ENCODE data around the gene NPLOC4.

DNA sequence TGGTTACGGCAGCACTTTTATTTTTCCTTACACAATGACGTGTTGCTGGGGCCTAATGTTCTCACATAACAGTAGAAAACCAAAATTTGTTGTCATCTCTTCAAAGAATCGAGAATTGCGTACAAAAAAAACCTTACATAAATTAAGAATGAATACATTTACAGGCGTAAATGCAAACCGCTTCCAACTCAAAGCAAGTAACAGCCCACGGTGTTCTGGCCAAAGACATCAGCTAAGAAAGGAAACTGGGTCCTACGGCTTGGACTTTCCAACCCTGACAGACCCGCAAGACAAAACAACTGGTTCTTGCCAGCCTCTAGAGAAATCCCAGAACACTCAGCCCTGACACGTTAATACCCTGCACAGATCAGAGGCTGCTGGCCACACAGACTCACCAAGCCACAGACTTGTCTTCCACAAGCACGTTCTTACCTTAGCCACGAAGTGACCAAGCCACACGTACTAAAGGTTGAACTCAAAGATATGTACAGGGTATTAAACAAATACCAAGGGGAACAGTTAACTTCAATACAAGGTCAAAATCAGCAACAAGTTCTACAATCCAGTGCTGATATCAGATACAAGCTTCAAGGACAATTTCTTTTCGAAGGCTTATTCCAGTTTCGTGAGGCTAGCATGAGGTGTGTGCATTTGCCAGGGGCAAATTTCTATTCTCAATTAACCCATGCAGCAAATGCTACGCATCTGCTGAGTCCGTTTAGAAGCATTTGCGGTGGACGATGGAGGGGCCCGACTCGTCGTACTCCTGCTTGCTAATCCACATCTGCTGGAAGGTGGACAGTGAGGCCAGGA, 126.7 kb downstream of the NPLOC4 start:
- TF ChIP-seq, protein P1, sequence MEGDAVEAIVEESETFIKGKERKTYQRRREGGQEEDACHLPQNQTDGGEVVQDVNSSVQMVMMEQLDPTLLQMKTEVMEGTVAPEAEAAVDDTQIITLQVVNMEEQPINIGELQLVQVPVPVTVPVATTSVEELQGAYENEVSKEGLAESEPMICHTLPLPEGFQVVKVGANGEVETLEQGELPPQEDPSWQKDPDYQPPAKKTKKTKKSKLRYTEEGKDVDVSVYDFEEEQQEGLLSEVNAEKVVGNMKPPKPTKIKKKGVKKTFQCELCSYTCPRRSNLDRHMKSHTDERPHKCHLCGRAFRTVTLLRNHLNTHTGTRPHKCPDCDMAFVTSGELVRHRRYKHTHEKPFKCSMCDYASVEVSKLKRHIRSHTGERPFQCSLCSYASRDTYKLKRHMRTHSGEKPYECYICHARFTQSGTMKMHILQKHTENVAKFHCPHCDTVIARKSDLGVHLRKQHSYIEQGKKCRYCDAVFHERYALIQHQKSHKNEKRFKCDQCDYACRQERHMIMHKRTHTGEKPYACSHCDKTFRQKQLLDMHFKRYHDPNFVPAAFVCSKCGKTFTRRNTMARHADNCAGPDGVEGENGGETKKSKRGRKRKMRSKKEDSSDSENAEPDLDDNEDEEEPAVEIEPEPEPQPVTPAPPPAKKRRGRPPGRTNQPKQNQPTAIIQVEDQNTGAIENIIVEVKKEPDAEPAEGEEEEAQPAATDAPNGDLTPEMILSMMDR (conservative IDR thresholded peaks at IDR 0.05): no peak
- TF ChIP-seq EZH2 (IDR thresholded peaks at IDR 0.05; ENCODE audit: low read depth): no peak
